Large intestine (tissue), 3 donors: Measurements from ENCODE around the gene NXNL1. TPM values are rescaled to one million over a fixed set of nuclear protein-coding genes. Genes with fewer than 3 reads are reported as not detected.
A peak's percentile ranks its signal among the peaks of the same experiment; 100 is the strongest.

Experiments
- DNase-seq, 2 donors: peaks; one replicate each; pipeline versions ENCODE4 v3.0.0 to v3.0.0-alpha.2; 2013
- H3K27ac ChIP-seq: one replicate; pipeline ENCODE4 v1.5.1; 2013; ENCODE audit warnings: low read length
- H3K27me3 ChIP-seq: 2 replicates; pipeline ENCODE4 v1.6.1; 2013; ENCODE audit warnings: low read length; ENCODE audit not compliant: control insufficient read depth, insufficient read depth
- H3K36me3 ChIP-seq: 2 replicates; pipeline ENCODE4 v1.6.1; 2013; ENCODE audit warnings: low read length; ENCODE audit not compliant: control insufficient read depth, insufficient read depth
- H3K4me1 ChIP-seq: one replicate; pipeline ENCODE4 v1.6.1; 2013; ENCODE audit warnings: low read length; ENCODE audit not compliant: control insufficient read depth, insufficient read depth
- H3K4me3 ChIP-seq: one replicate; pipeline ENCODE4 v1.5.1; 2013; ENCODE audit warnings: low read length
- H3K9me3 ChIP-seq: one replicate; pipeline ENCODE4 v1.6.1; 2013; ENCODE audit warnings: mild to moderate bottlenecking, low read depth, low read length, moderate library complexity; ENCODE audit not compliant: control insufficient read depth
- WGBS: methylation state at CpG from one replicate; pipeline ENCODE4 v1.1.5; 2013; ENCODE audit warnings: low lambda C conversion rate; ENCODE audit not compliant: insufficient coverage; 5-methylcytosine and 5-hydroxymethylcytosine counted together
- polyA plus RNA-seq: library from polyadenylated mRNA; unstranded; fragments of 120-200 nt; gene quantifications from one replicate; pipeline ENCODE4 v1.2.1, GENCODE V29; 2013

NXNL1 gene
- polyA plus RNA-seq, 1 donor = not detected

- no peak overlapping the region for H3K4me3 ChIP-seq
- DNase-seq = no peak
- peaks cover 46% of the 10 kb centered on the region for H3K27me3 ChIP-seq
- no peak overlapping the region for H3K27ac ChIP-seq
- WGBS = no CpG with 5 or more reads among the region's 11 CpGs
- H3K4me1 ChIP-seq = no peaks in the 10 kb centered on the region
- no peaks in the 10 kb centered on the region for H3K9me3 ChIP-seq
- H3K36me3 ChIP-seq = no peaks in the 10 kb centered on the region
Measured at GRCh38 chr19:17456127-17456526, 4.6 kb downstream of the NXNL1 start.

- H3K9me3 ChIP-seq = peaks cover 2% of the 10 kb centered on the region
- no CpG with 5 or more reads among the region's 58 CpGs for WGBS
- no peak overlapping the region for H3K27ac ChIP-seq
- no peak for DNase-seq
- H3K4me3 ChIP-seq = no peak overlapping the region
- peaks cover 46% of the 10 kb centered on the region for H3K27me3 ChIP-seq
- H3K4me1 ChIP-seq = no peaks in the 10 kb centered on the region
- no peaks in the 10 kb centered on the region for H3K36me3 ChIP-seq
Measured at GRCh38 chr19:17455308-17456123, 5.2 kb downstream of the NXNL1 start.

- Histone ChIP-seq H3K27me3 (peaks cover 49% of the 10 kb centered on the region), H3K27ac (no peak overlapping the region), H3K9me3 (peaks cover 3% of the 10 kb centered on the region), H3K4me3 (no peak overlapping the region), H3K4me1 (no peaks in the 10 kb centered on the region), H3K36me3 (no peaks in the 10 kb centered on the region)
- no peak for DNase-seq
- no CpG with 5 or more reads among the region's 13 CpGs for WGBS
Measured at GRCh38 chr19:17454576-17455071, 6.1 kb downstream of the NXNL1 start.

- no peak overlapping the region for H3K27ac ChIP-seq
- H3K9me3 ChIP-seq = peaks cover 3% of the 10 kb centered on the region
- peaks cover 47% of the 10 kb centered on the region for H3K27me3 ChIP-seq
- H3K36me3 ChIP-seq = no peaks in the 10 kb centered on the region
- WGBS = no CpG with 5 or more reads among the region's 4 CpGs
- H3K4me1 ChIP-seq = peaks cover 2% of the 10 kb centered on the region
- DNase-seq = no peak
- H3K4me3 ChIP-seq = no peak overlapping the region
Measured at GRCh38 chr19:17451820-17452219, 8.9 kb downstream of the NXNL1 start.

GRCh38 chr19:17450264-17451075 is 10.3 kb downstream of the NXNL1 start:
- Histone ChIP-seq H3K4me3 (no peak overlapping the region), H3K9me3 (peaks cover 3% of the 10 kb centered on the region), H3K4me1 (peaks cover 2% of the 10 kb centered on the region), H3K27ac (no peak overlapping the region), H3K36me3 (no peaks in the 10 kb centered on the region), H3K27me3 (peaks cover 33% of the 10 kb centered on the region)
- DNase-seq = no peak
- WGBS = 14% methylated on average over 1 of the region's 8 CpGs

GRCh38 chr19:17448131-17448967 is 12.4 kb downstream of the NXNL1 start, which contains the start of gene TMEM221:
TSS of gene TMEM221 (minus strand) at chr19:17448668. CDS start at chr19:17448462, 206 bp downstream.
- H3K4me3 ChIP-seq = peak within 1 kb of the TSS; percentile 31
- H3K4me1 ChIP-seq = peaks cover 2% of the 10 kb centered on the region
- H3K9me3 ChIP-seq = peaks cover 3% of the 10 kb centered on the region
- H3K27me3 ChIP-seq = peaks cover 13% of the 10 kb centered on the region
- no CpG with 5 or more reads among the region's 81 CpGs for WGBS
- DNase-seq = no peak
- no peak within 1 kb of the TSS for H3K27ac ChIP-seq
- H3K36me3 ChIP-seq = no peaks in the 10 kb centered on the region

GRCh38 chr19:17447704-17448130 is 13.0 kb downstream of the NXNL1 start:
- no peak for DNase-seq
- Histone ChIP-seq H3K36me3 (no peaks in the 10 kb centered on the region), H3K9me3 (peaks cover 3% of the 10 kb centered on the region), H3K27me3 (peaks cover 13% of the 10 kb centered on the region), H3K27ac (no peak overlapping the region), H3K4me3 (no peak overlapping the region), H3K4me1 (peaks cover 2% of the 10 kb centered on the region)
- WGBS = no CpG with 5 or more reads among the region's 5 CpGs

- no peak for DNase-seq
- no peaks in the 10 kb centered on the region for H3K36me3 ChIP-seq
- H3K9me3 ChIP-seq = peaks cover 2% of the 10 kb centered on the region
- H3K4me1 ChIP-seq = peaks cover 2% of the 10 kb centered on the region
- H3K27me3 ChIP-seq = peaks cover 13% of the 10 kb centered on the region
- no peak overlapping the region for H3K27ac ChIP-seq
- no peak overlapping the region for H3K4me3 ChIP-seq
- 100% methylated on average over 1 of the region's 1 CpG for WGBS
Measured at GRCh38 chr19:17445526-17446165, 15.1 kb downstream of the NXNL1 start.

- Histone ChIP-seq H3K27ac (no peak overlapping the region), H3K4me3 (no peak overlapping the region), H3K4me1 (no peaks in the 10 kb centered on the region), H3K36me3 (no peaks in the 10 kb centered on the region), H3K27me3 (no peaks in the 10 kb centered on the region), H3K9me3 (peaks cover 2% of the 10 kb centered on the region)
- no peak for DNase-seq
- no CpG with 5 or more reads among the region's 8 CpGs for WGBS
Measured at GRCh38 chr19:17441241-17442021, 19.3 kb downstream of the NXNL1 start.
